GM12878 (cell line): ENCODE data around the gene AP3S2. TPM values are rescaled to one million over a fixed set of nuclear protein-coding genes. Genes with fewer than 3 reads are reported as not detected.

Experiments
- ATAC-seq: fragments of 200-7000 bp; cut with Tn5 transposase; 3 replicates; pipeline ENCODE4 v1.9.1; 2020; ENCODE audit warnings: mild to moderate bottlenecking, moderate library complexity
- BruUV-seq: library from RNA; stranded (reverse); fragments of 400-500 nt; replicated peaks from 2 replicates; lab custom pipeline; 2021; lab: Mats Ljungman, UMichigan
- CTCF ChIA-PET: fragments of 300-600 bp; sonication (Branson Sonifier 250); formaldehyde crosslinking; extraction: SDS; loops from one replicate; lab custom pipeline; 2021; ENCODE audit warnings: inconsistent platforms; lab: Yijun Ruan, JAX
- POLR2A ChIA-PET: fragments of 350-600 bp; formaldehyde crosslinking; extraction: SDS; loops from one replicate; lab custom pipeline; 2021; ENCODE audit warnings: inconsistent platforms; lab: Charles Lee
- RAD21 ChIA-PET: fragments of 300-600 bp; sonication (Branson Sonifier 250); formaldehyde crosslinking; loops from one replicate; lab custom pipeline; 2023; ENCODE audit warnings: antibody characterized with exemption; ENCODE audit not compliant: unreplicated experiment; lab: Charles Lee
- SMC1A ChIA-PET: fragments of 300-600 bp; sonication (Branson Sonifier 250); formaldehyde crosslinking; loops from one replicate; lab custom pipeline; 2023; ENCODE audit not compliant: unreplicated experiment, uncharacterized antibody; lab: Charles Lee
- DNase-seq: peaks from one replicate; pipeline ENCODE4 v3.0.0-alpha.2; 2011; ENCODE audit warnings: low read depth, low spot score
- FAIRE-seq: peaks from 3 replicates; lab custom pipeline; 2011; peaks lifted over from hg19 to GRCh38; lab: Jason Lieb, UNC
- H2AFZ ChIP-seq: 2 replicates; pipeline ENCODE4 v1.6.0; 2011; ENCODE audit warnings: low read depth, low read length, control low read depth; ENCODE audit not compliant: control insufficient read depth
- H3K27ac ChIP-seq: 2 replicates; pipeline ENCODE4 v1.5.1; 2011; ENCODE audit warnings: control low read depth; ENCODE audit not compliant: control insufficient read depth, insufficient read depth
- H3K27me3 ChIP-seq, 2 experiments: replicated peaks in 1 of 2; 2 replicates each; pipeline versions ENCODE4 v1.6.0 to v1.6.1; 2011; ENCODE audit warnings: low read length in 1 of 2; ENCODE audit not compliant: control insufficient read depth in 2 of 2, insufficient read depth in 2 of 2
- H3K36me3 ChIP-seq, 2 experiments: 2 replicates each; pipeline ENCODE4 v1.5.1; 2011; ENCODE audit warnings: low read length in 1 of 2; ENCODE audit not compliant: control insufficient read depth in 2 of 2, insufficient read depth in 2 of 2
- H3K4me1 ChIP-seq: 2 replicates; pipeline ENCODE4 v1.6.1; 2011; ENCODE audit warnings: mild to moderate bottlenecking, low read length, moderate library complexity, mixed read lengths; ENCODE audit not compliant: control insufficient read depth, insufficient read depth
- H3K4me2 ChIP-seq: 2 replicates; pipeline ENCODE4 v1.6.0; 2011; ENCODE audit warnings: control low read depth; ENCODE audit not compliant: control insufficient read depth, insufficient read depth
- H3K4me3 ChIP-seq: fragments of 200-600 bp; sonication (generic); 2 replicates; pipeline ENCODE4 v1.5.1; 2016
- H3K79me2 ChIP-seq: 2 replicates; pipeline ENCODE4 v1.6.0; 2011; ENCODE audit warnings: low read length; ENCODE audit not compliant: control insufficient read depth, insufficient read depth
- H3K9ac ChIP-seq: 2 replicates; pipeline ENCODE4 v1.8.0; 2011; ENCODE audit warnings: low read length, control low read depth, mixed read lengths; ENCODE audit not compliant: control insufficient read depth, insufficient read depth
- H3K9me3 ChIP-seq: replicated peaks from 3 replicates; pipeline ENCODE4 v1.5.1; 2011; ENCODE audit warnings: mild to moderate bottlenecking, low read length; ENCODE audit not compliant: control insufficient read depth, insufficient read depth
- H4K20me1 ChIP-seq: 2 replicates; pipeline ENCODE4 v1.6.0; 2011; ENCODE audit not compliant: control insufficient read depth, insufficient read depth
- GABPA ChIP-seq: IDR thresholded peaks from 2 replicates; pipeline ENCODE4 v1.6.1; 2014; ENCODE audit warnings: antibody characterized with exemption, low read depth, mild to moderate bottlenecking, inconsistent platforms
- MEF2B ChIP-seq: fragments of 450-650 bp; IDR thresholded peaks from 2 replicates; pipeline ENCODE4 v1.6.1; 2018; ENCODE audit warnings: mild to moderate bottlenecking, moderate library complexity; ENCODE audit not compliant: partially characterized antibody, poor library complexity, severe bottlenecking
- NFIC ChIP-seq: IDR thresholded peaks from 2 replicates; pipeline ENCODE4 v1.6.1; 2012; ENCODE audit warnings: low read depth, mild to moderate bottlenecking, inconsistent platforms, low read length, moderate library complexity
- STAT3 ChIP-seq: IDR thresholded peaks from 2 replicates; pipeline ENCODE4 v1.6.1; 2011; ENCODE audit warnings: low read depth, low read length, improper control_type of control experiment
- TAF1 ChIP-seq: IDR thresholded peaks from 2 replicates; pipeline ENCODE4 v1.6.1; 2011; ENCODE audit warnings: mild to moderate bottlenecking, low read depth, low read length, borderline replicate concordance
- ZNF687 ChIP-seq: fragments of 450-650 bp; IDR thresholded peaks from 2 replicates; pipeline ENCODE4 v1.6.1; 2017; ENCODE audit warnings: mild to moderate bottlenecking, moderate library complexity
- WGBS: methylation state at CpG from one replicate; pipeline ENCODE4 v1.1.6; 2016; ENCODE audit warnings: low lambda C conversion rate; ENCODE audit not compliant: insufficient replicate concordance, insufficient coverage; ENCODE audit errors: missing lambda C conversion rate; 5-methylcytosine and 5-hydroxymethylcytosine counted together
- in situ Hi-C: fragments of 300-500 bp; cut with MboI; formaldehyde crosslinking; loops from 9 replicates; pipeline ENCODE4 v1.14.3; 2018; ENCODE audit warnings: mixed read lengths
- intact Hi-C: fragments of 100-400 bp; cut with micrococcal nuclease; formaldehyde crosslinking; loops from one replicate; pipeline ENCODE4 v1.14.2; 2022; ENCODE audit not compliant: unreplicated experiment
- polyA plus RNA-seq, 11 experiments: library from polyadenylated mRNA; depleted of rRNA in 4 of 11; unstranded in 6 of 11; stranded (reverse) in 5 of 11; fragments of >200 nt; fragmentation: Nextera tagmentation in 4 of 11; fragmentation: Illumina TruSeq in 1 of 11; extraction: Ambion mirVana in 4 of 11; extraction: Trizol in 1 of 11; gene quantifications; 1 replicate in 1 of 11; 2 replicates in 10 of 11; pipeline versions ENCODE4 v1.2.1 to v1.2.3, GENCODE V29; 2011 to 2016; ENCODE audit warnings: inconsistent platforms in 2 of 11, missing spikeins in 2 of 11, low read depth in 1 of 11
- total RNA-seq, 4 experiments: library from RNA; depleted of rRNA in 3 of 4; stranded (reverse); fragments of >200 nt in 3 of 4; fragmentation: Illumina TruSeq in 1 of 4; extraction: Trizol in 1 of 4; gene quantifications; 2 replicates each; pipeline versions ENCODE4 v1.2.1 to v1.2.3, GENCODE V29; 2013 to 2021
- TF ChIP-seq, protein P1 (sequence below): fragments of 150-350 bp; IDR thresholded peaks from 2 replicates; pipeline ENCODE4 v1.6.1; 2016; ENCODE audit warnings: low read depth, low read length
- TF ChIP-seq, protein P2 (sequence below): IDR thresholded peaks from 2 replicates; pipeline ENCODE4 v1.6.1; 2012; ENCODE audit warnings: low read depth, low read length, improper control_type of control experiment
- TF ChIP-seq, protein P3 (sequence below): fragments of 150-350 bp; IDR thresholded peaks from 2 replicates; pipeline ENCODE4 v1.6.1; 2014; ENCODE audit warnings: mild to moderate bottlenecking, low read depth, low read length

AP3S2 gene
- total and polyA plus RNA-seq, 10 of the 15 experiments (the other 5 are each of a cell fraction or from before 2014, with no cell fraction given) = 10.0 to 43.6 (median 26.0) TPM

DNA sequence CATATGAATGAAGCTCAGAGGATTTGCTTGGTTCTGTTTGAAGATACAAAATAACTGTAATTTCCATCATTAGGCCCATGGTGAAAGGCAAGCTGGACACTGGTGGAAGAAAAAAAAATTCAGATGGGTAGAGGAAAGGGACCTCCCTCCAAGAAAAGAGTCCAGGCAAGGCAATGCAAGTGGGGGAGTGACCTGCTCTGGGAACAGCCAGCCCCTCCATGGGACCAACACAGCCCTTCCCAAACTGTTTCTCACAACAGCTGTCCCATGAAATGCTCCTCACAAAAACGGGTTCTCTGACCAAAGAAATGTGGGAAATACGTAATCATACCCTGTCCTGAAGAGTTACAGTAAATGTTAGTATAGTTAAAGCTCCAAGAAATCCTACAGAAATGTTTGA, 4.4 kb upstream of the AP3S2 start (continued):
- TF ChIP-seq, protein P1, sequence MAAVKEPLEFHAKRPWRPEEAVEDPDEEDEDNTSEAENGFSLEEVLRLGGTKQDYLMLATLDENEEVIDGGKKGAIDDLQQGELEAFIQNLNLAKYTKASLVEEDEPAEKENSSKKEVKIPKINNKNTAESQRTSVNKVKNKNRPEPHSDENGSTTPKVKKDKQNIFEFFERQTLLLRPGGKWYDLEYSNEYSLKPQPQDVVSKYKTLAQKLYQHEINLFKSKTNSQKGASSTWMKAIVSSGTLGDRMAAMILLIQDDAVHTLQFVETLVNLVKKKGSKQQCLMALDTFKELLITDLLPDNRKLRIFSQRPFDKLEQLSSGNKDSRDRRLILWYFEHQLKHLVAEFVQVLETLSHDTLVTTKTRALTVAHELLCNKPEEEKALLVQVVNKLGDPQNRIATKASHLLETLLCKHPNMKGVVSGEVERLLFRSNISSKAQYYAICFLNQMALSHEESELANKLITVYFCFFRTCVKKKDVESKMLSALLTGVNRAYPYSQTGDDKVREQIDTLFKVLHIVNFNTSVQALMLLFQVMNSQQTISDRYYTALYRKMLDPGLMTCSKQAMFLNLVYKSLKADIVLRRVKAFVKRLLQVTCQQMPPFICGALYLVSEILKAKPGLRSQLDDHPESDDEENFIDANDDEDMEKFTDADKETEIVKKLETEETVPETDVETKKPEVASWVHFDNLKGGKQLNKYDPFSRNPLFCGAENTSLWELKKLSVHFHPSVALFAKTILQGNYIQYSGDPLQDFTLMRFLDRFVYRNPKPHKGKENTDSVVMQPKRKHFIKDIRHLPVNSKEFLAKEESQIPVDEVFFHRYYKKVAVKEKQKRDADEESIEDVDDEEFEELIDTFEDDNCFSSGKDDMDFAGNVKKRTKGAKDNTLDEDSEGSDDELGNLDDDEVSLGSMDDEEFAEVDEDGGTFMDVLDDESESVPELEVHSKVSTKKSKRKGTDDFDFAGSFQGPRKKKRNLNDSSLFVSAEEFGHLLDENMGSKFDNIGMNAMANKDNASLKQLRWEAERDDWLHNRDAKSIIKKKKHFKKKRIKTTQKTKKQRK = no peak
- TF ChIP-seq, protein P2, sequence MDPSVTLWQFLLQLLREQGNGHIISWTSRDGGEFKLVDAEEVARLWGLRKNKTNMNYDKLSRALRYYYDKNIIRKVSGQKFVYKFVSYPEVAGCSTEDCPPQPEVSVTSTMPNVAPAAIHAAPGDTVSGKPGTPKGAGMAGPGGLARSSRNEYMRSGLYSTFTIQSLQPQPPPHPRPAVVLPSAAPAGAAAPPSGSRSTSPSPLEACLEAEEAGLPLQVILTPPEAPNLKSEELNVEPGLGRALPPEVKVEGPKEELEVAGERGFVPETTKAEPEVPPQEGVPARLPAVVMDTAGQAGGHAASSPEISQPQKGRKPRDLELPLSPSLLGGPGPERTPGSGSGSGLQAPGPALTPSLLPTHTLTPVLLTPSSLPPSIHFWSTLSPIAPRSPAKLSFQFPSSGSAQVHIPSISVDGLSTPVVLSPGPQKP = no peak
- TF ChIP-seq NFIC = no peak
- no peak for TF ChIP-seq GABPA
- TF ChIP-seq, protein P3, sequence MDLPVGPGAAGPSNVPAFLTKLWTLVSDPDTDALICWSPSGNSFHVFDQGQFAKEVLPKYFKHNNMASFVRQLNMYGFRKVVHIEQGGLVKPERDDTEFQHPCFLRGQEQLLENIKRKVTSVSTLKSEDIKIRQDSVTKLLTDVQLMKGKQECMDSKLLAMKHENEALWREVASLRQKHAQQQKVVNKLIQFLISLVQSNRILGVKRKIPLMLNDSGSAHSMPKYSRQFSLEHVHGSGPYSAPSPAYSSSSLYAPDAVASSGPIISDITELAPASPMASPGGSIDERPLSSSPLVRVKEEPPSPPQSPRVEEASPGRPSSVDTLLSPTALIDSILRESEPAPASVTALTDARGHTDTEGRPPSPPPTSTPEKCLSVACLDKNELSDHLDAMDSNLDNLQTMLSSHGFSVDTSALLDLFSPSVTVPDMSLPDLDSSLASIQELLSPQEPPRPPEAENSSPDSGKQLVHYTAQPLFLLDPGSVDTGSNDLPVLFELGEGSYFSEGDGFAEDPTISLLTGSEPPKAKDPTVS = no peak

- H3K4me3 ChIP-seq = peak overlapping the region; percentile 97
- H2AFZ ChIP-seq = no peak overlapping the region
- peaks cover 26% of the 10 kb centered on the region for H3K79me2 ChIP-seq
- H3K9me3 ChIP-seq = no peaks in the 10 kb centered on the region
- DNase-seq (no peak), ATAC-seq (no peak), FAIRE-seq (no peak)
- peak overlapping the region; percentile 87 for H3K27ac ChIP-seq
- BruUV-seq = no TSS peak
- no peaks in the 10 kb centered on the region for H3K27me3 ChIP-seq
- H3K4me1 ChIP-seq = peaks cover 15% of the 10 kb centered on the region
- CTCF ChIA-PET = interaction anchor here (2.2 to 9.7 kb wide), 2 partner anchors 17 to 153 kb away, joined by 8 to 112 read pairs; no protein-coding TSS in a partner anchor
- peak overlapping the region; percentile 96 for H3K4me2 ChIP-seq
- intact Hi-C loops = loop anchor here (5.0 kb wide), 1 partner anchor 339 kb away; the partner anchor contains the start of genes CIB1 and GDPGP1
- SMC1A ChIA-PET = no interaction called here
- RAD21 ChIA-PET = interaction anchor here (0.8 kb wide), 1 partner anchor 18 kb away, joined by 3 read pairs; no protein-coding TSS in a partner anchor
- in situ Hi-C loops = no loop called here
- peak overlapping the region; percentile 98 for H3K9ac ChIP-seq
- 2% methylated on average over 6 of the region's 6 CpGs for WGBS
- peaks cover 0 to 11% of the 10 kb centered on the region in 2 experiments; a peak in 2 of 4 replicates for H3K36me3 ChIP-seq
- no peaks in the 10 kb centered on the region for H4K20me1 ChIP-seq
- TF ChIP-seq MEF2B = no peak
- no peak for TF ChIP-seq ZNF687
- no peak for TF ChIP-seq STAT3
- TF ChIP-seq TAF1 = no peak
- TF ChIP-seq, all 136 proteins: peak for 0
- POLR2A ChIA-PET = no interaction called here
Measured at GRCh38 chr15:89893027-89893426, 767 bp downstream of the AP3S2 start.
